ENCODE results near the gene MICALL1. TPM values are rescaled to one million over a fixed set of nuclear protein-coding genes. Genes with fewer than 3 reads are reported as not detected.

The MICALL1 gene
- total RNA-seq, 1 experiment from 2014 or later = 47.2 TPM

DNA sequence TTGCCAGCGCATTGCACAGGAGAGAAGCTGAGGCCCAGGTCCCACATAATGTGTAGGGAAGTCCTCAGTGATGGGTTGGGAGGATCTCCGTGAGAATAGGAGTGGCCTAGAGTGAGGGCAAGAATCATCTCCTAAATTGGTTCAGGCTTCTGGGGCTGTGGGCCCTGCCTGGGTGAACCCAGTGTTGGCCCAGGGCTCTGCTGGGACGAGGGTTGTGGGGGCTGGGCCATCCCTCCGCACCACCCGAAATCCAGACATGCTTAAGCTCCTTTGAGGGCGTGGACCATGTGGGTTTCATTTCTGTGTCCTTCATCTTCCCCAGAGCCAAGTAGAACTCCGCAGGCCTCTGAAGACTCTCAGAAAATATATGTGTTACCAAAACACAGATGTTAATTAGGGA lies 3.7 kb downstream of the MICALL1 start (continued):
- TF ChIP-seq, protein P1, sequence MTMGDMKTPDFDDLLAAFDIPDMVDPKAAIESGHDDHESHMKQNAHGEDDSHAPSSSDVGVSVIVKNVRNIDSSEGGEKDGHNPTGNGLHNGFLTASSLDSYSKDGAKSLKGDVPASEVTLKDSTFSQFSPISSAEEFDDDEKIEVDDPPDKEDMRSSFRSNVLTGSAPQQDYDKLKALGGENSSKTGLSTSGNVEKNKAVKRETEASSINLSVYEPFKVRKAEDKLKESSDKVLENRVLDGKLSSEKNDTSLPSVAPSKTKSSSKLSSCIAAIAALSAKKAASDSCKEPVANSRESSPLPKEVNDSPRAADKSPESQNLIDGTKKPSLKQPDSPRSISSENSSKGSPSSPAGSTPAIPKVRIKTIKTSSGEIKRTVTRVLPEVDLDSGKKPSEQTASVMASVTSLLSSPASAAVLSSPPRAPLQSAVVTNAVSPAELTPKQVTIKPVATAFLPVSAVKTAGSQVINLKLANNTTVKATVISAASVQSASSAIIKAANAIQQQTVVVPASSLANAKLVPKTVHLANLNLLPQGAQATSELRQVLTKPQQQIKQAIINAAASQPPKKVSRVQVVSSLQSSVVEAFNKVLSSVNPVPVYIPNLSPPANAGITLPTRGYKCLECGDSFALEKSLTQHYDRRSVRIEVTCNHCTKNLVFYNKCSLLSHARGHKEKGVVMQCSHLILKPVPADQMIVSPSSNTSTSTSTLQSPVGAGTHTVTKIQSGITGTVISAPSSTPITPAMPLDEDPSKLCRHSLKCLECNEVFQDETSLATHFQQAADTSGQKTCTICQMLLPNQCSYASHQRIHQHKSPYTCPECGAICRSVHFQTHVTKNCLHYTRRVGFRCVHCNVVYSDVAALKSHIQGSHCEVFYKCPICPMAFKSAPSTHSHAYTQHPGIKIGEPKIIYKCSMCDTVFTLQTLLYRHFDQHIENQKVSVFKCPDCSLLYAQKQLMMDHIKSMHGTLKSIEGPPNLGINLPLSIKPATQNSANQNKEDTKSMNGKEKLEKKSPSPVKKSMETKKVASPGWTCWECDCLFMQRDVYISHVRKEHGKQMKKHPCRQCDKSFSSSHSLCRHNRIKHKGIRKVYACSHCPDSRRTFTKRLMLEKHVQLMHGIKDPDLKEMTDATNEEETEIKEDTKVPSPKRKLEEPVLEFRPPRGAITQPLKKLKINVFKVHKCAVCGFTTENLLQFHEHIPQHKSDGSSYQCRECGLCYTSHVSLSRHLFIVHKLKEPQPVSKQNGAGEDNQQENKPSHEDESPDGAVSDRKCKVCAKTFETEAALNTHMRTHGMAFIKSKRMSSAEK (CRISPR knock-in tag; IDR thresholded peaks at IDR 0.05; ENCODE audit: borderline replicate concordance) = no peak
- TF ChIP-seq EMX1 (CRISPR knock-in tag; IDR thresholded peaks at IDR 0.05) (no peak), ZNF232 (CRISPR knock-in tag; IDR thresholded peaks at IDR 0.05) (no peak)

DNA sequence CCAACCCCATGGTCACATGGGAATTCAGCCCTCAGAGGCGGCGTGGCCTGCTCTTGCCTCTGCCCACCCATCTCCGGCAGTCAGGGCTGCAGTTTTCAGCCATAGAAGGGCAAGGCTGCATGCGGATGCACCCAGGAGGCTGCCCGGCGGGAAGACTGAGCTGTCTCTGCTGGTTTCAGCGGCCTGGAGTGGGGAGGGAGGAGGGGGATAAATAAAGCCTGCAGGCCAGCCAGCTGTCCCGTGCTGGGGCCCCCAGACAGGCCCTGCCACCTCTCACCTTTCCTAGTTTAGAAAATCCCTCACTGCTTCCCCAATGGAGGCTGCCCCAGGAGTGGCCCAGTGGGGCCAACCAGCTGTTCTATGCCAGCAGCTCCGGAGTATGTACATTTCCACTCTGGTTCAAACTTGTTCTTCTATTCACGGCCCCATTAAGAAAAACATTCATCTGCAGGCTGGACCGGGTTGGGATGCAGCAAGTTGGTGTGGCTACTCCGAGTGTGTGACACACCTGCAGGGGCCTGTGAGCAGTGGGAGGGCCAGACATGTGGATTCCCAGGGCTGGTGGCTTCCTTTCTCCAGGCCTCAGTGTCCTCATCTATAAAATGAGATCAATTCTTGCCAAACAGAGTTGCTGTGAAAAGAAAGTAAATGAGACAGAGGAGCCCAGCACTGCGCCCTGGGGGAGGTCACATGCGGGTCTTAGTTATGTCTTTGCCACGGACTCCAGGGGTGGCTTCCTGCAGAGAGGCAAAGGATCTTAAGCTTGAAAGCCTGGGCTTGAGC lies 5.0 kb downstream of the MICALL1 start:
- H3K36me3 Mint-ChIP-seq = peaks cover 8% of the 10 kb centered on the region
- no peak overlapping the region for H3K4me3 Mint-ChIP-seq
- H3K27me3 Mint-ChIP-seq (ENCODE audit: low read depth) = no peaks in the 10 kb centered on the region
- ChIA-PET POLR2A (no interaction called here), CTCF (interaction anchor here (0.8 to 1.9 kb wide), 8 partner anchors 13 to 93 kb away, joined by 4 to 9 read pairs (median 6); no protein-coding TSS in a partner anchor)
- peak overlapping the region; percentile 84 for H3K27ac Mint-ChIP-seq
- H3K9me3 Mint-ChIP-seq = no peaks in the 10 kb centered on the region
- peaks cover 41% of the 10 kb centered on the region for H3K4me1 Mint-ChIP-seq
- ATAC-seq (peak; percentile 38), DNase-seq (ENCODE audit: low spot score) (peak; percentile 31)
- TF ChIP-seq, protein P2, sequence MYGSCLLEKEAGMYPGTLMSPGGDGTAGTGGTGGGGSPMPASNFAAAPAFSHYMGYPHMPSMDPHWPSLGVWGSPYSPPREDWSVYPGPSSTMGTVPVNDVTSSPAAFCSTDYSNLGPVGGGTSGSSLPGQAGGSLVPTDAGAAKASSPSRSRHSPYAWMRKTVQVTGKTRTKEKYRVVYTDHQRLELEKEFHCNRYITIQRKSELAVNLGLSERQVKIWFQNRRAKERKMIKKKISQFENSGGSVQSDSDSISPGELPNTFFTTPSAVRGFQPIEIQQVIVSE (CRISPR knock-in tag; IDR thresholded peaks at IDR 0.05; ENCODE audit: borderline replicate concordance) = no peak
- no peak for TF ChIP-seq FOXK1 (CRISPR knock-in tag; IDR thresholded peaks at IDR 0.05)
- TF ChIP-seq SMAD4 (CRISPR knock-in tag; IDR thresholded peaks at IDR 0.05) = no peak
- no peak for TF ChIP-seq ZNF232 (CRISPR knock-in tag; IDR thresholded peaks at IDR 0.05)
- no peak for TF ChIP-seq ATF1 (CRISPR knock-in tag; IDR thresholded peaks at IDR 0.05)
- TF ChIP-seq ZNF138 (CRISPR knock-in tag; conservative IDR thresholded peaks at IDR 0.05) = no peak
- no peak for TF ChIP-seq MXD4 (CRISPR knock-in tag; IDR thresholded peaks at IDR 0.05; ENCODE audit: borderline replicate concordance)
- TF ChIP-seq, protein P3, sequence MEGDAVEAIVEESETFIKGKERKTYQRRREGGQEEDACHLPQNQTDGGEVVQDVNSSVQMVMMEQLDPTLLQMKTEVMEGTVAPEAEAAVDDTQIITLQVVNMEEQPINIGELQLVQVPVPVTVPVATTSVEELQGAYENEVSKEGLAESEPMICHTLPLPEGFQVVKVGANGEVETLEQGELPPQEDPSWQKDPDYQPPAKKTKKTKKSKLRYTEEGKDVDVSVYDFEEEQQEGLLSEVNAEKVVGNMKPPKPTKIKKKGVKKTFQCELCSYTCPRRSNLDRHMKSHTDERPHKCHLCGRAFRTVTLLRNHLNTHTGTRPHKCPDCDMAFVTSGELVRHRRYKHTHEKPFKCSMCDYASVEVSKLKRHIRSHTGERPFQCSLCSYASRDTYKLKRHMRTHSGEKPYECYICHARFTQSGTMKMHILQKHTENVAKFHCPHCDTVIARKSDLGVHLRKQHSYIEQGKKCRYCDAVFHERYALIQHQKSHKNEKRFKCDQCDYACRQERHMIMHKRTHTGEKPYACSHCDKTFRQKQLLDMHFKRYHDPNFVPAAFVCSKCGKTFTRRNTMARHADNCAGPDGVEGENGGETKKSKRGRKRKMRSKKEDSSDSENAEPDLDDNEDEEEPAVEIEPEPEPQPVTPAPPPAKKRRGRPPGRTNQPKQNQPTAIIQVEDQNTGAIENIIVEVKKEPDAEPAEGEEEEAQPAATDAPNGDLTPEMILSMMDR (IDR thresholded peaks at IDR 0.05) = no peak
- TF ChIP-seq, protein P4, sequence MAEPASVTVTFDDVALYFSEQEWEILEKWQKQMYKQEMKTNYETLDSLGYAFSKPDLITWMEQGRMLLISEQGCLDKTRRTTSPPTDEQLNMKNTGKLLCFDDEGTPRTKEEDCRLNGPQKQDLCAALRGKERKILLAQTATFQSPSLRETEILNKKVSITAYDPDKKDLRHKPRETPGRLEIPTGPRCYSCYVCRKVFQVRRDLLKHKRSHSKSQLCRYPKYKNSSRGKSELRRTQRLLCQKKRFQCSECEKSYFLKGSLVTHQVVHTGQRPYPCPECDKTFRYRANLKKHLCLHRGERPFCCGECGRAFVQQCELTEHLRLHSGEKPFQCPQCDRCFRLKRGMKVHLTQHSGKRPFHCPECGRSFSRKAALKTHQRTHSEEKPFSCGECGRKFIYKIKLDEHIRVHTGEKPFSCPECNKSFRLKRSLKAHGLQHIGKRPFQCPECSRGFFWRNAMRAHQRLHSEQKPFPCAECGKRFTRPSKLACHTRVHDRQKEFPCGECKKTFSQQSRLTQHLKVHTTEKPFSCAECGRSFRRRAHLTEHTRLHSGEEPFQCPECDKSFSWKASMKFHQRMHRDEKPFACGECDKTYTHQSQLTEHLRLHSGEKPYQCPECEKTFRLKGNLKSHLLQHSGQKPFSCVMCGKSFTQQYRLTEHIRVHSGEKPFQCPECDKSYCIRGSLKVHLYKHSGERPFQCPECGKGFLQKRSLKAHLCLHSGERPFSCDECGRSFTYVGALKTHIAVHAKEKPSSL (CRISPR knock-in tag; conservative IDR thresholded peaks at IDR 0.05) = no peak
- no peak for TF ChIP-seq ZNF416 (CRISPR knock-in tag; IDR thresholded peaks at IDR 0.05)
- TF ChIP-seq, protein P5, sequence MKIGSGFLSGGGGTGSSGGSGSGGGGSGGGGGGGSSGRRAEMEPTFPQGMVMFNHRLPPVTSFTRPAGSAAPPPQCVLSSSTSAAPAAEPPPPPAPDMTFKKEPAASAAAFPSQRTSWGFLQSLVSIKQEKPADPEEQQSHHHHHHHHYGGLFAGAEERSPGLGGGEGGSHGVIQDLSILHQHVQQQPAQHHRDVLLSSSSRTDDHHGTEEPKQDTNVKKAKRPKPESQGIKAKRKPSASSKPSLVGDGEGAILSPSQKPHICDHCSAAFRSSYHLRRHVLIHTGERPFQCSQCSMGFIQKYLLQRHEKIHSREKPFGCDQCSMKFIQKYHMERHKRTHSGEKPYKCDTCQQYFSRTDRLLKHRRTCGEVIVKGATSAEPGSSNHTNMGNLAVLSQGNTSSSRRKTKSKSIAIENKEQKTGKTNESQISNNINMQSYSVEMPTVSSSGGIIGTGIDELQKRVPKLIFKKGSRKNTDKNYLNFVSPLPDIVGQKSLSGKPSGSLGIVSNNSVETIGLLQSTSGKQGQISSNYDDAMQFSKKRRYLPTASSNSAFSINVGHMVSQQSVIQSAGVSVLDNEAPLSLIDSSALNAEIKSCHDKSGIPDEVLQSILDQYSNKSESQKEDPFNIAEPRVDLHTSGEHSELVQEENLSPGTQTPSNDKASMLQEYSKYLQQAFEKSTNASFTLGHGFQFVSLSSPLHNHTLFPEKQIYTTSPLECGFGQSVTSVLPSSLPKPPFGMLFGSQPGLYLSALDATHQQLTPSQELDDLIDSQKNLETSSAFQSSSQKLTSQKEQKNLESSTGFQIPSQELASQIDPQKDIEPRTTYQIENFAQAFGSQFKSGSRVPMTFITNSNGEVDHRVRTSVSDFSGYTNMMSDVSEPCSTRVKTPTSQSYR (CRISPR knock-in tag; IDR thresholded peaks at IDR 0.05) = no peak
- TF ChIP-seq, protein P6, sequence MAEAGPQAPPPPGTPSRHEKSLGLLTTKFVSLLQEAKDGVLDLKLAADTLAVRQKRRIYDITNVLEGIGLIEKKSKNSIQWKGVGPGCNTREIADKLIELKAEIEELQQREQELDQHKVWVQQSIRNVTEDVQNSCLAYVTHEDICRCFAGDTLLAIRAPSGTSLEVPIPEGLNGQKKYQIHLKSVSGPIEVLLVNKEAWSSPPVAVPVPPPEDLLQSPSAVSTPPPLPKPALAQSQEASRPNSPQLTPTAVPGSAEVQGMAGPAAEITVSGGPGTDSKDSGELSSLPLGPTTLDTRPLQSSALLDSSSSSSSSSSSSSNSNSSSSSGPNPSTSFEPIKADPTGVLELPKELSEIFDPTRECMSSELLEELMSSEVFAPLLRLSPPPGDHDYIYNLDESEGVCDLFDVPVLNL (CRISPR knock-in tag; IDR thresholded peaks at IDR 0.05; ENCODE audit: borderline replicate concordance, low read depth) = no peak
- TF ChIP-seq, protein P7, sequence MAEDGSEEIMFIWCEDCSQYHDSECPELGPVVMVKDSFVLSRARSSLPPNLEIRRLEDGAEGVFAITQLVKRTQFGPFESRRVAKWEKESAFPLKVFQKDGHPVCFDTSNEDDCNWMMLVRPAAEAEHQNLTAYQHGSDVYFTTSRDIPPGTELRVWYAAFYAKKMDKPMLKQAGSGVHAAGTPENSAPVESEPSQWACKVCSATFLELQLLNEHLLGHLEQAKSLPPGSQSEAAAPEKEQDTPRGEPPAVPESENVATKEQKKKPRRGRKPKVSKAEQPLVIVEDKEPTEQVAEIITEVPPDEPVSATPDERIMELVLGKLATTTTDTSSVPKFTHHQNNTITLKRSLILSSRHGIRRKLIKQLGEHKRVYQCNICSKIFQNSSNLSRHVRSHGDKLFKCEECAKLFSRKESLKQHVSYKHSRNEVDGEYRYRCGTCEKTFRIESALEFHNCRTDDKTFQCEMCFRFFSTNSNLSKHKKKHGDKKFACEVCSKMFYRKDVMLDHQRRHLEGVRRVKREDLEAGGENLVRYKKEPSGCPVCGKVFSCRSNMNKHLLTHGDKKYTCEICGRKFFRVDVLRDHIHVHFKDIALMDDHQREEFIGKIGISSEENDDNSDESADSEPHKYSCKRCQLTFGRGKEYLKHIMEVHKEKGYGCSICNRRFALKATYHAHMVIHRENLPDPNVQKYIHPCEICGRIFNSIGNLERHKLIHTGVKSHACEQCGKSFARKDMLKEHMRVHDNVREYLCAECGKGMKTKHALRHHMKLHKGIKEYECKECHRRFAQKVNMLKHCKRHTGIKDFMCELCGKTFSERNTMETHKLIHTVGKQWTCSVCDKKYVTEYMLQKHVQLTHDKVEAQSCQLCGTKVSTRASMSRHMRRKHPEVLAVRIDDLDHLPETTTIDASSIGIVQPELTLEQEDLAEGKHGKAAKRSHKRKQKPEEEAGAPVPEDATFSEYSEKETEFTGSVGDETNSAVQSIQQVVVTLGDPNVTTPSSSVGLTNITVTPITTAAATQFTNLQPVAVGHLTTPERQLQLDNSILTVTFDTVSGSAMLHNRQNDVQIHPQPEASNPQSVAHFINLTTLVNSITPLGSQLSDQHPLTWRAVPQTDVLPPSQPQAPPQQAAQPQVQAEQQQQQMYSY (CRISPR knock-in tag; IDR thresholded peaks at IDR 0.05) = no peak

Measured in WTC11 (cell line).